ENCODE data around the gene OR52B6. TPM values are rescaled to one million over a fixed set of nuclear protein-coding genes. Genes with fewer than 3 reads are reported as not detected.

The OR52B6 gene
- total and polyA plus RNA-seq, 4 donors: not detected

GRCh38 chr11:5546457-5546856 lies 34.2 kb upstream of the OR52B6 start:
- H3K27me3 ChIP-seq (ENCODE audit: control insufficient read depth in 4 of 4, insufficient read depth in 4 of 4, low read length in 3 of 4): no peaks in the 10 kb centered on the region
- H3K9ac ChIP-seq (ENCODE audit: low read depth in 1 of 2, low read length in 2 of 2): no peak overlapping the region
- H3K36me3 ChIP-seq (ENCODE audit: control insufficient read depth in 4 of 4, insufficient read depth in 3 of 4, low read depth in 1 of 4, low read length in 3 of 4): no peaks in the 10 kb centered on the region
- no peak for DNase-seq (ENCODE audit: low spot score)
- TF ChIP-seq NR2F2 (IDR thresholded peaks at IDR 0.05): no peak
- TF ChIP-seq RXRA (IDR thresholded peaks at IDR 0.05): no peak
- no peak for TF ChIP-seq GABPA (IDR thresholded peaks at IDR 0.05 in 1 of 2, conservative IDR thresholded peaks at IDR 0.05 in 1 of 2)
- no peak for TF ChIP-seq SP1 (IDR thresholded peaks at IDR 0.05)
- TF ChIP-seq, protein P1, sequence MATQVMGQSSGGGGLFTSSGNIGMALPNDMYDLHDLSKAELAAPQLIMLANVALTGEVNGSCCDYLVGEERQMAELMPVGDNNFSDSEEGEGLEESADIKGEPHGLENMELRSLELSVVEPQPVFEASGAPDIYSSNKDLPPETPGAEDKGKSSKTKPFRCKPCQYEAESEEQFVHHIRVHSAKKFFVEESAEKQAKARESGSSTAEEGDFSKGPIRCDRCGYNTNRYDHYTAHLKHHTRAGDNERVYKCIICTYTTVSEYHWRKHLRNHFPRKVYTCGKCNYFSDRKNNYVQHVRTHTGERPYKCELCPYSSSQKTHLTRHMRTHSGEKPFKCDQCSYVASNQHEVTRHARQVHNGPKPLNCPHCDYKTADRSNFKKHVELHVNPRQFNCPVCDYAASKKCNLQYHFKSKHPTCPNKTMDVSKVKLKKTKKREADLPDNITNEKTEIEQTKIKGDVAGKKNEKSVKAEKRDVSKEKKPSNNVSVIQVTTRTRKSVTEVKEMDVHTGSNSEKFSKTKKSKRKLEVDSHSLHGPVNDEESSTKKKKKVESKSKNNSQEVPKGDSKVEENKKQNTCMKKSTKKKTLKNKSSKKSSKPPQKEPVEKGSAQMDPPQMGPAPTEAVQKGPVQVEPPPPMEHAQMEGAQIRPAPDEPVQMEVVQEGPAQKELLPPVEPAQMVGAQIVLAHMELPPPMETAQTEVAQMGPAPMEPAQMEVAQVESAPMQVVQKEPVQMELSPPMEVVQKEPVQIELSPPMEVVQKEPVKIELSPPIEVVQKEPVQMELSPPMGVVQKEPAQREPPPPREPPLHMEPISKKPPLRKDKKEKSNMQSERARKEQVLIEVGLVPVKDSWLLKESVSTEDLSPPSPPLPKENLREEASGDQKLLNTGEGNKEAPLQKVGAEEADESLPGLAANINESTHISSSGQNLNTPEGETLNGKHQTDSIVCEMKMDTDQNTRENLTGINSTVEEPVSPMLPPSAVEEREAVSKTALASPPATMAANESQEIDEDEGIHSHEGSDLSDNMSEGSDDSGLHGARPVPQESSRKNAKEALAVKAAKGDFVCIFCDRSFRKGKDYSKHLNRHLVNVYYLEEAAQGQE (IDR thresholded peaks at IDR 0.05): no peak
- TF ChIP-seq HNF4G (IDR thresholded peaks at IDR 0.05): no peak
- no peaks in the 10 kb centered on the region for H3K9me3 ChIP-seq (ENCODE audit: control insufficient read depth in 4 of 4, low read length in 3 of 4)
- 93% methylated on average over 3 of the region's 3 CpGs for WGBS
- H3K4me1 ChIP-seq (ENCODE audit: control insufficient read depth in 4 of 4, insufficient read depth in 4 of 4, low read length in 3 of 4): no peaks in the 10 kb centered on the region
- H3K4me3 ChIP-seq (ENCODE audit: low read depth in 1 of 3, low read length in 3 of 3): no peak overlapping the region
- no peak overlapping the region for H3K27ac ChIP-seq (ENCODE audit: low read depth in 1 of 2, low read length in 2 of 2)

DNA sequence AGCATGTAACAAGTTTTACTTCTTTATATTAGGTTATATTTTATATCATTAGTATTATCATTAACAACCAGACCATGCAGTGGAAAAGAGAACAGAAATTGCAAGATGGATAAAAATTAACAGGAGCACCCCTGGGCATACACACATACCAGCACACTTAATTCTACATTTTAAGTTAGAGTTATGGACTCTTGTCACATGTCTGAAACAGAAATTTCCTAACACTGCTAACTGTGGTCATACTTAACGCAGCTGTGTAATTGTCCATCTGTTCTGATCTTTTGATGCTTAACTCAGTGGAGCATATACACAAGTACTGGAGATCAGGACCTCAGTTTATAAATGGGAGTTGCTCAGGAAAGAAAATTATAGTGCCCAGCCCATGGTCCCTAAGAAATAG lies 32.7 kb upstream of the OR52B6 start:
- WGBS: 97% methylated on average over 1 of the region's 1 CpG
- Histone ChIP-seq H3K4me3 (ENCODE audit: low read depth in 1 of 3, low read length in 3 of 3) (no peak overlapping the region), H3K9me3 (ENCODE audit: control insufficient read depth in 4 of 4, low read length in 3 of 4) (no peaks in the 10 kb centered on the region), H3K36me3 (ENCODE audit: control insufficient read depth in 4 of 4, insufficient read depth in 3 of 4, low read depth in 1 of 4, low read length in 3 of 4) (no peaks in the 10 kb centered on the region), H3K4me1 (ENCODE audit: control insufficient read depth in 4 of 4, insufficient read depth in 4 of 4, low read length in 3 of 4) (no peaks in the 10 kb centered on the region), H3K9ac (ENCODE audit: low read depth in 1 of 2, low read length in 2 of 2) (no peak overlapping the region), H3K27me3 (ENCODE audit: control insufficient read depth in 4 of 4, insufficient read depth in 4 of 4, low read length in 3 of 4) (no peaks in the 10 kb centered on the region), H3K27ac (ENCODE audit: low read depth in 1 of 2, low read length in 2 of 2) (no peak overlapping the region)
- DNase-seq (ENCODE audit: low spot score): no peak
- TF ChIP-seq, protein P2, sequence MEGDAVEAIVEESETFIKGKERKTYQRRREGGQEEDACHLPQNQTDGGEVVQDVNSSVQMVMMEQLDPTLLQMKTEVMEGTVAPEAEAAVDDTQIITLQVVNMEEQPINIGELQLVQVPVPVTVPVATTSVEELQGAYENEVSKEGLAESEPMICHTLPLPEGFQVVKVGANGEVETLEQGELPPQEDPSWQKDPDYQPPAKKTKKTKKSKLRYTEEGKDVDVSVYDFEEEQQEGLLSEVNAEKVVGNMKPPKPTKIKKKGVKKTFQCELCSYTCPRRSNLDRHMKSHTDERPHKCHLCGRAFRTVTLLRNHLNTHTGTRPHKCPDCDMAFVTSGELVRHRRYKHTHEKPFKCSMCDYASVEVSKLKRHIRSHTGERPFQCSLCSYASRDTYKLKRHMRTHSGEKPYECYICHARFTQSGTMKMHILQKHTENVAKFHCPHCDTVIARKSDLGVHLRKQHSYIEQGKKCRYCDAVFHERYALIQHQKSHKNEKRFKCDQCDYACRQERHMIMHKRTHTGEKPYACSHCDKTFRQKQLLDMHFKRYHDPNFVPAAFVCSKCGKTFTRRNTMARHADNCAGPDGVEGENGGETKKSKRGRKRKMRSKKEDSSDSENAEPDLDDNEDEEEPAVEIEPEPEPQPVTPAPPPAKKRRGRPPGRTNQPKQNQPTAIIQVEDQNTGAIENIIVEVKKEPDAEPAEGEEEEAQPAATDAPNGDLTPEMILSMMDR (IDR thresholded peaks at IDR 0.05; ENCODE audit: low read depth, low read length, missing input control): no peak
- TF ChIP-seq, protein P1 (IDR thresholded peaks at IDR 0.05): no peak
- TF ChIP-seq TAF1 (conservative IDR thresholded peaks at IDR 0.05) (no peak), RXRA (IDR thresholded peaks at IDR 0.05) (no peak), EGR1 (IDR thresholded peaks at IDR 0.05; ENCODE audit: low read depth in 2 of 2) (no peak), RAD21 (IDR thresholded peaks at IDR 0.05) (no peak), JUND (IDR thresholded peaks at IDR 0.05) (no peak), SP1 (IDR thresholded peaks at IDR 0.05) (no peak), ATF3 (IDR thresholded peaks at IDR 0.05) (no peak), NR2F2 (IDR thresholded peaks at IDR 0.05) (no peak), HNF4A (conservative IDR thresholded peaks at IDR 0.05) (no peak)
- TF ChIP-seq, protein P3, sequence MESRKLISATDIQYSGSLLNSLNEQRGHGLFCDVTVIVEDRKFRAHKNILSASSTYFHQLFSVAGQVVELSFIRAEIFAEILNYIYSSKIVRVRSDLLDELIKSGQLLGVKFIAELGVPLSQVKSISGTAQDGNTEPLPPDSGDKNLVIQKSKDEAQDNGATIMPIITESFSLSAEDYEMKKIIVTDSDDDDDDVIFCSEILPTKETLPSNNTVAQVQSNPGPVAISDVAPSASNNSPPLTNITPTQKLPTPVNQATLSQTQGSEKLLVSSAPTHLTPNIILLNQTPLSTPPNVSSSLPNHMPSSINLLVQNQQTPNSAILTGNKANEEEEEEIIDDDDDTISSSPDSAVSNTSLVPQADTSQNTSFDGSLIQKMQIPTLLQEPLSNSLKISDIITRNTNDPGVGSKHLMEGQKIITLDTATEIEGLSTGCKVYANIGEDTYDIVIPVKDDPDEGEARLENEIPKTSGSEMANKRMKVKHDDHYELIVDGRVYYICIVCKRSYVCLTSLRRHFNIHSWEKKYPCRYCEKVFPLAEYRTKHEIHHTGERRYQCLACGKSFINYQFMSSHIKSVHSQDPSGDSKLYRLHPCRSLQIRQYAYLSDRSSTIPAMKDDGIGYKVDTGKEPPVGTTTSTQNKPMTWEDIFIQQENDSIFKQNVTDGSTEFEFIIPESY (IDR thresholded peaks at IDR 0.05): no peak

Data from liver (tissue), 9 donors.